ENCODE data around the gene PAX4. TPM values are rescaled to one million over a fixed set of nuclear protein-coding genes. Genes with fewer than 3 reads are reported as not detected.

Gene PAX4
- total RNA-seq, 6 donors from 2014 or later = not detected

DNA sequence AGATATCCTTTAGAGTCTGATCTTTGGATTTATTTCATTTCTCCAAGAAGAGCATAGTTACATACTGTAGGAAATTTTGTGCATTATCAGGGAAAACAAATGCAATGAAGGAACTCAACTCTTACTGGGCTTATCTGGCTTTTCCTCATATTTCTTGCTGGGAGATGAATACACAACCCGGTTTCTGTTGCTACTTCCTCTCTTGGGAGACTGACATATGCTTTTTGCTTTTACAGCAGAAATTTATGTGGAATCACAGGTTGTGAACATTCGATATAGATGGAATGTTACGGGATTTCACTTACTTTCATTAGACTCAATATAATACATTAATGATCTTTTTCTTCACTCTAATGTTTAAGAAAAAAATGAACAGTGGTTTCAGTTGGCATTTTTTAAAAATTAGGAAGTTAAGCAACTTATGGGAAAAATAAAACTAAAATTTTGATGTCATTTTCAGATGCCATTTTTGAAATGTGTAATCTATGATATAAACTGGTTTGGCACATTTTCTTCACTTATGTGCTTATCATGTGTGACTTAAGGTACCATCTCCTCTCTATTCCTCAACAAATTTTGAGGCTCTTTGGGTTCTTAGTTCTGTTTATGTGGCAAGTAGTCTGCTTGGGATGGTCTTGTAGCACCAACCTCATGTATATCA lies 41.2 kb upstream of the PAX4 start:
- Histone ChIP-seq H3K27ac (no peak overlapping the region), H3K27me3 (no peaks in the 10 kb centered on the region), H3K36me3 (peaks cover 0 to 24% (median 0%) of the 10 kb centered on the region in 4 donors), H3K4me1 (peaks cover 7 to 26% (median 12%) of the 10 kb centered on the region in 4 donors), H3K4me3 (no peak overlapping the region), H3K9me3 (no peaks in the 10 kb centered on the region)
- 76 to 80% methylated on average over 3 of the region's 3 CpGs for WGBS, 2 donors
- ATAC-seq (ENCODE audit: low FRiP score in 2 of 2) (no peak), DNase-seq (no peak)
- TF ChIP-seq POLR2A (IDR thresholded peaks at IDR 0.05) (no peak), CTCF (IDR thresholded peaks at IDR 0.05) (no peak), POLR2AphosphoS5 (IDR thresholded peaks at IDR 0.05) (no peak), EP300 (IDR thresholded peaks at IDR 0.05) (no peak)

- H3K4me1 ChIP-seq = peaks cover 20 to 42% (median 25%) of the 10 kb centered on the region in 4 donors
- no peaks in the 10 kb centered on the region for H3K27me3 ChIP-seq
- no peak for TF ChIP-seq POLR2AphosphoS5 (IDR thresholded peaks at IDR 0.05)
- peaks cover 0 to 24% (median 0%) of the 10 kb centered on the region in 4 donors for H3K36me3 ChIP-seq
- no peak for DNase-seq
- H3K27ac ChIP-seq = no peak overlapping the region
- H3K4me3 ChIP-seq = no peak overlapping the region
- H3K9me3 ChIP-seq = no peaks in the 10 kb centered on the region
- ATAC-seq (ENCODE audit: low FRiP score in 2 of 2) = no peak
- 85 to 87% methylated on average over 3 of the region's 3 CpGs for WGBS, 2 donors
Observed at GRCh38 chr7:127657500-127657899, 39.6 kb upstream of the PAX4 start.

GRCh38 chr7:127655720-127656119 lies 37.8 kb upstream of the PAX4 start:
- H3K36me3 ChIP-seq = peaks cover 0 to 19% (median 0%) of the 10 kb centered on the region in 4 donors
- TF ChIP-seq EP300 (IDR thresholded peaks at IDR 0.05) = no peak
- no peak for TF ChIP-seq POLR2AphosphoS5 (IDR thresholded peaks at IDR 0.05)
- TF ChIP-seq CTCF (IDR thresholded peaks at IDR 0.05) = no peak
- TF ChIP-seq POLR2A (IDR thresholded peaks at IDR 0.05) = no peak
- peaks cover 20 to 51% (median 29%) of the 10 kb centered on the region in 4 donors for H3K4me1 ChIP-seq
- 85 to 89% methylated on average over 2 of the region's 2 CpGs for WGBS, 2 donors
- no peak overlapping the region for H3K27ac ChIP-seq
- no peaks in the 10 kb centered on the region for H3K9me3 ChIP-seq
- H3K4me3 ChIP-seq = no peak overlapping the region
- H3K27me3 ChIP-seq = no peaks in the 10 kb centered on the region
- DNase-seq (no peak), ATAC-seq (ENCODE audit: low FRiP score in 2 of 2) (no peak)

GRCh38 chr7:127654404-127655394 lies 36.8 kb upstream of the PAX4 start:
- Histone ChIP-seq H3K9me3 (no peaks in the 10 kb centered on the region), H3K4me1 (peaks cover 20 to 51% (median 29%) of the 10 kb centered on the region in 4 donors), H3K27ac (no peak overlapping the region), H3K4me3 (no peak overlapping the region), H3K27me3 (no peaks in the 10 kb centered on the region), H3K36me3 (peaks cover 0 to 19% (median 0%) of the 10 kb centered on the region in 4 donors)
- no peak for ATAC-seq (ENCODE audit: low FRiP score in 2 of 2)
- no peak for DNase-seq
- 72 to 74% methylated on average over 5 of the region's 5 CpGs for WGBS, 2 donors
- TF ChIP-seq CTCF (IDR thresholded peaks at IDR 0.05) = no peak
- TF ChIP-seq POLR2AphosphoS5 (IDR thresholded peaks at IDR 0.05) = no peak
- TF ChIP-seq POLR2A (IDR thresholded peaks at IDR 0.05) = no peak

DNA sequence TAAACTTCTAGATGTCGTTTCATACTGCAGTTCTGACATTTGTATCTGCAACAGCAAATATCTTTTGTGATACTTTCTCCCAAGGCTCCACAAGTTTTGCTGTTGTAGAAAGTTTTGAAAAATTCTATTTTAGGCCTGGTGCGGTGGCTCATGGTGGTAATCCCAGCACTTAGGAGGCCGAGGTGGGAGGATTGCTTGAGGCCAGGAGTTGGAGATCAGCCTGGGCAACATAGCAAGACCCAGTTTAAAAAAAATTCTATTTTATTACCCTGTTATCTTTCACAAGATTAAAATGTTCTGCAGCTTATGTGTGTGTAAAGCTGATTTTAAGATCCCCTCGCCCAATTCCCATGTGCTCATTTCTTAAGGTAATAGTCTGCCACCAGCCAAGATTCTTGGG lies 35.5 kb upstream of the PAX4 start:
- no peak overlapping the region for H3K27ac ChIP-seq
- TF ChIP-seq EP300 (IDR thresholded peaks at IDR 0.05) (no peak), POLR2AphosphoS5 (IDR thresholded peaks at IDR 0.05) (no peak), POLR2A (IDR thresholded peaks at IDR 0.05) (no peak), CTCF (IDR thresholded peaks at IDR 0.05) (no peak)
- H3K36me3 ChIP-seq = peaks cover 0 to 15% (median 0%) of the 10 kb centered on the region in 4 donors
- H3K27me3 ChIP-seq = no peaks in the 10 kb centered on the region
- peak overlapping the region in 2 of 4 donors; percentile 77 to 93 for H3K4me3 ChIP-seq
- no peaks in the 10 kb centered on the region for H3K9me3 ChIP-seq
- DNase-seq = no peak
- WGBS, 2 donors = 94% methylated on average over 4 of the region's 4 CpGs
- H3K4me1 ChIP-seq = peaks cover 20 to 49% (median 27%) of the 10 kb centered on the region in 4 donors
- ATAC-seq (ENCODE audit: low FRiP score in 2 of 2) = no peak
